H9 (cell line): ENCODE results near the gene KIT. TPM values are rescaled to one million over a fixed set of nuclear protein-coding genes. Genes with fewer than 3 reads are reported as not detected.
A peak's percentile ranks its signal among the peaks of the same experiment; 100 is the strongest.

Experiments used
- DNase-seq: peaks from one replicate; pipeline ENCODE4 v3.0.0-alpha.2; 2017
- H2AFZ ChIP-seq: one replicate; pipeline ENCODE4 v1.6.1; 2013; ENCODE audit warnings: mild to moderate bottlenecking, low read length, control low read depth, moderate library complexity
- H2AK5ac ChIP-seq: 2 replicates; pipeline ENCODE4 v1.6.1; 2013; ENCODE audit warnings: low read length, control low read depth, mixed read lengths; ENCODE audit not compliant: insufficient read length
- H2BK120ac ChIP-seq: one replicate; pipeline ENCODE4 v1.6.1; 2013; ENCODE audit warnings: low read depth, mild to moderate bottlenecking, low read length, control low read depth, inconsistent platforms; ENCODE audit not compliant: poor library complexity, severe bottlenecking
- H2BK12ac ChIP-seq: 2 replicates; pipeline ENCODE4 v1.6.1; 2013; ENCODE audit warnings: low read length, control low read depth, mixed read lengths, low read depth; ENCODE audit not compliant: insufficient read length
- H2BK15ac ChIP-seq: 2 replicates; pipeline ENCODE4 v1.6.1; 2013; ENCODE audit warnings: low read depth, low read length, control low read depth
- H2BK20ac ChIP-seq: one replicate; pipeline ENCODE4 v1.6.1; 2013; ENCODE audit warnings: low read depth, mild to moderate bottlenecking, low read length, control low read depth, inconsistent platforms; ENCODE audit not compliant: poor library complexity, severe bottlenecking
- H2BK5ac ChIP-seq: 2 replicates; pipeline ENCODE4 v1.6.1; 2013; ENCODE audit warnings: low read length, control low read depth, mixed read lengths; ENCODE audit not compliant: insufficient read length
- H3K14ac ChIP-seq: 2 replicates; pipeline ENCODE4 v1.6.1; 2013; ENCODE audit warnings: low read length, control low read depth; ENCODE audit not compliant: insufficient read depth
- H3K18ac ChIP-seq: 2 replicates; pipeline ENCODE4 v1.6.1; 2013; ENCODE audit warnings: low read depth, mild to moderate bottlenecking, mixed read lengths, low read length, control low read depth; ENCODE audit not compliant: insufficient read length
- H3K23ac ChIP-seq: 2 replicates; pipeline ENCODE4 v1.6.1; 2013; ENCODE audit warnings: low read length, control low read depth, mixed read lengths, low read depth; ENCODE audit not compliant: insufficient read length
- H3K23me2 ChIP-seq: 2 replicates; pipeline ENCODE4 v1.6.1; 2013; ENCODE audit warnings: low read depth, mild to moderate bottlenecking, mixed read lengths, low read length, control low read depth; ENCODE audit not compliant: insufficient read length, poor library complexity, severe bottlenecking
- H3K27ac ChIP-seq: 2 replicates; pipeline ENCODE4 v1.5.1; 2013; ENCODE audit warnings: low read length, control low read depth, mixed read lengths, low read depth; ENCODE audit not compliant: insufficient read length
- H3K27me3 ChIP-seq: 2 replicates; pipeline ENCODE4 v1.6.1; 2013; ENCODE audit warnings: low read length, control low read depth, inconsistent platforms; ENCODE audit not compliant: insufficient read depth
- H3K4ac ChIP-seq: 2 replicates; pipeline ENCODE4 v1.6.1; 2013; ENCODE audit warnings: low read depth, mild to moderate bottlenecking, control low read depth, inconsistent platforms, low read length, moderate library complexity
- H3K4me1 ChIP-seq: 2 replicates; pipeline ENCODE4 v1.6.1; 2013; ENCODE audit warnings: low read length, control low read depth, inconsistent platforms; ENCODE audit not compliant: insufficient read depth
- H3K4me2 ChIP-seq: 2 replicates; pipeline ENCODE4 v1.6.1; 2013; ENCODE audit warnings: low read length, control low read depth, mixed read lengths; ENCODE audit not compliant: insufficient read length, insufficient read depth
- H3K56ac ChIP-seq: 2 replicates; pipeline ENCODE4 v1.6.1; 2013; ENCODE audit warnings: low read depth, mild to moderate bottlenecking, mixed read lengths, low read length, control low read depth; ENCODE audit not compliant: insufficient read length
- H3K79me1 ChIP-seq: 2 replicates; pipeline ENCODE4 v1.6.1; 2013; ENCODE audit warnings: low read depth, mild to moderate bottlenecking, moderate library complexity, low read length, control low read depth, inconsistent platforms; ENCODE audit not compliant: insufficient read depth, poor library complexity, severe bottlenecking
- H3K79me2 ChIP-seq: 2 replicates; pipeline ENCODE4 v1.6.1; 2013; ENCODE audit warnings: low read length, control low read depth, inconsistent platforms; ENCODE audit not compliant: insufficient read depth
- H3K9ac ChIP-seq: 2 replicates; pipeline ENCODE4 v1.6.1; 2013; ENCODE audit warnings: low read length, control low read depth, mixed read lengths; ENCODE audit not compliant: insufficient read length; ENCODE audit errors: extremely low read depth
- H3K9me3 ChIP-seq: one replicate; pipeline ENCODE4 v1.6.1; 2013; ENCODE audit warnings: low read depth, low read length, inconsistent platforms; ENCODE audit not compliant: control insufficient read depth
- H3T11ph ChIP-seq: one replicate; pipeline ENCODE4 v1.6.1; 2013; ENCODE audit warnings: mild to moderate bottlenecking, low read length, control low read depth, inconsistent platforms
- H4K20me1 ChIP-seq: one replicate; pipeline ENCODE4 v1.6.1; 2013; ENCODE audit not compliant: control insufficient read depth, insufficient read length, insufficient read depth
- H4K5ac ChIP-seq: 2 replicates; pipeline ENCODE4 v1.6.1; 2013; ENCODE audit warnings: low read depth, mild to moderate bottlenecking, mixed read lengths, low read length, control low read depth; ENCODE audit not compliant: insufficient read length
- H4K8ac ChIP-seq: replicated peaks from 2 replicates; pipeline ENCODE4 v1.6.1; 2013; ENCODE audit warnings: low read length, control low read depth, mixed read lengths, low read depth; ENCODE audit not compliant: insufficient read length
- H4K91ac ChIP-seq: 2 replicates; pipeline ENCODE4 v1.6.1; 2013; ENCODE audit warnings: low read depth, mild to moderate bottlenecking, moderate library complexity, mixed read lengths, low read length, control low read depth; ENCODE audit not compliant: insufficient read length
- H3K27ac Mint-ChIP-seq, 3 experiments: 2 replicates in 2 of 3; 3 replicates in 1 of 3; pipeline ENCODE4 v1.8.0; 2020 to 2021; ENCODE audit warnings: mixed read lengths in 3 of 3, mild to moderate bottlenecking in 1 of 3, moderate library complexity in 1 of 3
- H3K27me3 Mint-ChIP-seq: 2 replicates; pipeline ENCODE4 v1.8.0; 2021; ENCODE audit warnings: low read depth, mild to moderate bottlenecking, moderate library complexity, mixed read lengths
- H3K36me3 Mint-ChIP-seq, 3 experiments: 2 replicates in 2 of 3; 3 replicates in 1 of 3; pipeline ENCODE4 v1.8.0; 2020 to 2021; ENCODE audit warnings: low read depth in 3 of 3, mixed read lengths in 3 of 3; ENCODE audit not compliant: insufficient read depth in 1 of 3
- H3K4me1 Mint-ChIP-seq, 2 experiments: 2 replicates each; pipeline ENCODE4 v1.8.0; 2020; ENCODE audit warnings: mixed read lengths in 2 of 2
- H3K4me3 Mint-ChIP-seq, 2 experiments: 2 replicates in 1 of 2; 3 replicates in 1 of 2; pipeline ENCODE4 v1.8.0; 2020 to 2021; ENCODE audit warnings: mild to moderate bottlenecking in 2 of 2, mixed read lengths in 2 of 2, moderate library complexity in 1 of 2
- H3K9me3 Mint-ChIP-seq, 2 experiments: 2 replicates in 1 of 2; 3 replicates in 1 of 2; pipeline ENCODE4 v1.8.0; 2020; ENCODE audit warnings: mild to moderate bottlenecking in 2 of 2, mixed read lengths in 2 of 2, moderate library complexity in 1 of 2
- WGBS: extraction: QIAGEN DNeasy Blood & Tissue Kit; methylation state at CpG from one replicate; pipeline ENCODE4 v1.1.7; 2013; ENCODE audit warnings: missing lambda C conversion rate, low lambda C conversion rate, mixed read lengths; ENCODE audit not compliant: insufficient read length; ENCODE audit errors: extremely low coverage; 5-methylcytosine and 5-hydroxymethylcytosine counted together
- total RNA-seq: library from RNA; stranded (reverse); gene quantifications from 2 replicates; pipeline ENCODE4 v1.2.1, GENCODE V29; 2021
- TF ChIP-seq, protein P1 (sequence below): fragments of 200-600 bp; sonication (generic); conservative IDR thresholded peaks from 3 replicates; pipeline ENCODE4 v1.8.0; 2021; ENCODE audit warnings: antibody characterized with exemption, mild to moderate bottlenecking

Gene KIT
- total RNA-seq, 1 experiment from 2014 or later = 6.7 TPM

DNA sequence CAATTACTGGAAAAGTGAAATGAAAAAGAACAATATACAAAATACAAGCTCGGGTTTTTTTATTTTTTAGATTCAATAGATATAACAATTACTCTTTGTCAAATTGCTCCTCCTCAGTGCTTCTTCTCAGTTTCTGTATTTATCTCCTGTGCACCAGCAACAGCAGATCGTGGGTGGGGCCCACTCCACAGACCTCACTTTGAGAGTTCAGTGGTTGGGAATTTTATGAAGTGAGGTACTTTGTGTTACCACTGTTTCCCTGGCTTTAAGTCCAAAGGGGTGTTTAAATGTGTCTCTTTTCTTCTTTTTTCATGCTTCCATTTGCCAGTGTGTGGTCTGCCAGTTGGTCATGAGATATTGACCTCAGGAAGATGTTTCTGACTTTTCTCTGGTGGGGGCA is 54.4 kb downstream of the KIT start:
- Histone ChIP-seq H2BK12ac (no peak overlapping the region), H2AK5ac (no peak overlapping the region), H3K9me3 (no peaks in the 10 kb centered on the region), H3K18ac (no peak overlapping the region), H2AFZ (no peak overlapping the region), H4K91ac (no peak overlapping the region), H2BK15ac (no peak overlapping the region), H3T11ph (no peak overlapping the region), H3K23ac (no peak overlapping the region), H4K8ac (no peak overlapping the region), H3K27ac (no peak overlapping the region), H4K20me1 (no peaks in the 10 kb centered on the region), H3K27me3 (no peaks in the 10 kb centered on the region), H2BK120ac (no peak overlapping the region), H3K9ac (no peak overlapping the region), H3K4me1 (no peaks in the 10 kb centered on the region), H4K5ac (no peak overlapping the region), H3K23me2 (no peaks in the 10 kb centered on the region), H3K4me2 (no peak overlapping the region), H3K14ac (no peak overlapping the region), H3K4ac (no peak overlapping the region), H3K79me1 (no peaks in the 10 kb centered on the region), H2BK20ac (no peak overlapping the region), H3K79me2 (no peaks in the 10 kb centered on the region), H2BK5ac (no peak overlapping the region), H3K56ac (no peak overlapping the region)
- Mint-ChIP-seq H3K4me1 (peaks cover 0 to 4% of the 10 kb centered on the region in 2 experiments; a peak in 2 of 4 replicates), H3K4me3 (no peak overlapping the region), H3K27me3 (no peaks in the 10 kb centered on the region), H3K36me3 (peaks cover 3 to 8% (median 7%) of the 10 kb centered on the region in 3 experiments; a peak in 5 of 7 replicates), H3K9me3 (no peaks in the 10 kb centered on the region; a peak in 1 of 5 replicates), H3K27ac (peak overlapping the region in 1 of 3 experiments; percentile 66; a peak in 1 of 7 replicates)
- DNase-seq = no peak
- no CpG with 5 or more reads among the region's 2 CpGs for WGBS
- TF ChIP-seq, protein P1, sequence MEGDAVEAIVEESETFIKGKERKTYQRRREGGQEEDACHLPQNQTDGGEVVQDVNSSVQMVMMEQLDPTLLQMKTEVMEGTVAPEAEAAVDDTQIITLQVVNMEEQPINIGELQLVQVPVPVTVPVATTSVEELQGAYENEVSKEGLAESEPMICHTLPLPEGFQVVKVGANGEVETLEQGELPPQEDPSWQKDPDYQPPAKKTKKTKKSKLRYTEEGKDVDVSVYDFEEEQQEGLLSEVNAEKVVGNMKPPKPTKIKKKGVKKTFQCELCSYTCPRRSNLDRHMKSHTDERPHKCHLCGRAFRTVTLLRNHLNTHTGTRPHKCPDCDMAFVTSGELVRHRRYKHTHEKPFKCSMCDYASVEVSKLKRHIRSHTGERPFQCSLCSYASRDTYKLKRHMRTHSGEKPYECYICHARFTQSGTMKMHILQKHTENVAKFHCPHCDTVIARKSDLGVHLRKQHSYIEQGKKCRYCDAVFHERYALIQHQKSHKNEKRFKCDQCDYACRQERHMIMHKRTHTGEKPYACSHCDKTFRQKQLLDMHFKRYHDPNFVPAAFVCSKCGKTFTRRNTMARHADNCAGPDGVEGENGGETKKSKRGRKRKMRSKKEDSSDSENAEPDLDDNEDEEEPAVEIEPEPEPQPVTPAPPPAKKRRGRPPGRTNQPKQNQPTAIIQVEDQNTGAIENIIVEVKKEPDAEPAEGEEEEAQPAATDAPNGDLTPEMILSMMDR = no peak
